B cell (primary cell): ENCODE results near the gene ANXA8.
"Not testable (repeated sequence)": the region's sequence is repeated elsewhere in the genome, so short reads cannot be mapped to it uniquely, and the experiment has no call there.

ENCODE experiments used
- CTCF ChIP-seq: fragments of 200-600 bp; IDR thresholded peaks from one replicate; pipeline ENCODE4 v1.8.0; 2022; ENCODE audit warnings: antibody characterized with exemption, mild to moderate bottlenecking
- EZH2 ChIP-seq: IDR thresholded peaks from 2 replicates; pipeline ENCODE4 v1.6.1; 2012; ENCODE audit warnings: borderline replicate concordance, low read depth, mild to moderate bottlenecking, moderate library complexity, low read length; ENCODE audit not compliant: insufficient read depth, poor library complexity, severe bottlenecking

DNA sequence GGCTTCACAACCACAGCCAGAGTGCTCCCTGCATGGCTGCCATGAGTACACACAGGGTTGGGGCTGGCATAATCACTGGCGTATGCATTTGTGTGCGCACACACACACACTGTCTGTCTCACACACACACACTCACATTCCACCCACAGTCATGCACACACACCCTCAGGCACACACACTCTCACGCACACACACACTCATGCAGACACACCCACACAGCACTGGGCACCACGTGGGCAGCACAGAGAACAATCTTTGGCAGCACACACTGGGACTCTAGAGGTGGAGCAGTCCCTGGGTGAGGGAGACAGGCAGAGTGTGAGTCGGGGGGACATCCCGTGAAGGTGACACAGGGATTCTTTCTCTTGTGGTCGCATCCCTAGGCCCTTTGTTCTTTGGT lies 10.4 kb downstream of the ANXA8 start:
- not testable (repeated sequence) for TF ChIP-seq EZH2, CTCF
